Measurements from ENCODE around the gene HERC3. TPM values are rescaled to one million over a fixed set of nuclear protein-coding genes. Genes with fewer than 3 reads are reported as not detected.

HERC3 gene
- total RNA-seq, 1 donor from 2014 or later = 15.8 TPM

DNA sequence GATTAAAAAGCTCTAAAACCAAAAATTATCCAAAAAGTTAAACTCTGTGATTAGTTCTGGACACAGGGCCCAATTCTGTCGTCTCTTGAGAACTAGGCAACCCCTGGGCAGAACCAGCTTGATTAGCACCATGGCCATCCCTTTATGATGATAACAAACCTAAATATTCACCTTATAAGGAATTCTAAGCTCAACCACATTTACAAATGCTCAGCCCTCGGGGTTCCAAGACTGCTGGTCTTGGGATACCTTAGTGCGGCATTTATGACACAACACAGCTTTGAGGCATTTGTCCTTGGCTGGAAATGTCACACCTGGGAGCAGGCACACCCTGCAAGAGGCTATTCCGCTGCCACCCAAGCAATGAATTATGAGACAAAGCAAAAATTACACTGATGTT is 132.9 kb downstream of the HERC3 start:
- Mint-ChIP-seq H3K36me3 (peaks cover 50% of the 10 kb centered on the region), H3K4me3 (no peak overlapping the region), H3K27me3 (ENCODE audit: low read depth) (no peaks in the 10 kb centered on the region), H3K9me3 (no peaks in the 10 kb centered on the region), H3K4me1 (no peaks in the 10 kb centered on the region), H3K27ac (no peak overlapping the region)
- no peak for TF ChIP-seq CTCF (IDR thresholded peaks at IDR 0.05; ENCODE audit: unreplicated experiment)
- no peak for DNase-seq (ENCODE audit: low spot score in 2 of 2, unreplicated experiment in 2 of 2)

DNA sequence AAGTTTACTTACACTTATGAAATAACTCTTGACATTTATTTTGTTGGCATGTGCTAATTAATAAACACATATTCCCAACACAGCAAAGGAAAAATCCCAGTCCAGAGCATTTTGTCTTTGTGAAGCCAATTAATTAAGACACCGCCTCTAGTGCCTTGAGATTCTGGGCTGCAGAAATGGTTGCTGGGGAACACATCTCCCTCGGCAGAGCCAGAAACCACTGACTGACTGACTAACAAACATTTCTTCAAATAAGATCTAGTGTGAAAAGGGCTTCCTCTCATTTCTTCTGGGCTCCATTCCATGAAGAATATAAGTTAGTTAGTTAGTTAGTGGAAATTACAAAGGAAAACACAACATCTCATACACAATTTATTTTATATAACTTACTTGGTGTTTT is 133.7 kb downstream of the HERC3 start:
- no peak for TF ChIP-seq CTCF (IDR thresholded peaks at IDR 0.05; ENCODE audit: unreplicated experiment)
- Mint-ChIP-seq H3K4me1 (peaks cover 2% of the 10 kb centered on the region), H3K9me3 (no peaks in the 10 kb centered on the region), H3K4me3 (no peak overlapping the region), H3K36me3 (peaks cover 46% of the 10 kb centered on the region), H3K27me3 (ENCODE audit: low read depth) (no peaks in the 10 kb centered on the region), H3K27ac (no peak overlapping the region)
- no peak for DNase-seq (ENCODE audit: low spot score in 2 of 2, unreplicated experiment in 2 of 2)

DNA sequence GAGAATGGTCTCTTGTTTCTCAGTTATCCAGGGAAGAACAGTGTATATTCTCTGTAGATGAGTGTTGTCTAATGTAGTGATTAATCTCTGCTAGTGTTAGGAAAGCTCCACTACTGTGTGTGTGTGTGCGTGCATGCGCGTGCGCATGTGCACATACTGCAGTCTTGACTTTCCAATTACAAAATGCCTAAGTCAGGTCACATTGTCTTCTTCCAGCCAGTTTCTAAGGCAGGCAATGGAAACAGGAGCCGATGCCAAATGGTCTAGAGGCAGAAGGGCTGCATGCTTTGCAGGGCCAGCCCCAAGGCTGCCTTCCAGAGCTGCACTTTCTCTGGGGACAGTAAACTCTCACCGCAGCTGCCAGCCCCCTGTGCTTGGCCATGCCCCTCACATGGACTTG is 135.9 kb downstream of the HERC3 start:
- Mint-ChIP-seq H3K36me3 (peaks cover 36% of the 10 kb centered on the region), H3K4me3 (no peak overlapping the region), H3K27me3 (ENCODE audit: low read depth) (no peaks in the 10 kb centered on the region), H3K27ac (no peak overlapping the region), H3K4me1 (peaks cover 5% of the 10 kb centered on the region), H3K9me3 (no peaks in the 10 kb centered on the region)
- DNase-seq (ENCODE audit: low spot score in 2 of 2, unreplicated experiment in 2 of 2) = no peak
- no peak for TF ChIP-seq CTCF (IDR thresholded peaks at IDR 0.05; ENCODE audit: unreplicated experiment)

DNA sequence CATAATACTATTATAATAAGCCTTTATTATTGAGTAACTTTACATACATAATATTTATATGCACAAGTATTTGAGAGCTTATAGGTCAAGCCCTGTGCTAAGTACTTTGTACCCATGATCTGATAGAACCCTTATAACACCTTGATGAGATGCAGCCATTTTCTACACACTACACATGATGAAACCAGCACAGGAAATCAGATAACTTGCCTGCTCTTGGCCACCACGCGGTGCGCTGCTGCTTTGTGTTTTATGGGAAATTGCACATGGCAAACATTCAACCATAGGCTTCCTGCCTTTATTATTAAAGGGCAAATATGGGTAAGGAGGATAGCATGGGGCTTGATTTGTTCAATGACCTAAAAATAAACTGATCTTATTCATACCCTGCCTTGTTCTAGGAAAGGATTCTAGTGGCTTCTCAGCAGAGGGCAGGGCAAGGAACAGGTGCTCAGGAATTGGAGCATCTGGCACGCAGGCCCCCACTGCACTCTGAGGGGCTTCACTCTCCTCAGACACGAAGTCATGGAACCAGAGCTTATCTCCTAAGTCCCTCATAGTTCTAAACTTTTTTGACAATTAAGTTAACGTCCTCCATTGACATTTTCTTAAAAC is 137.0 kb downstream of the HERC3 start:
- no peak for DNase-seq (ENCODE audit: low spot score in 2 of 2, unreplicated experiment in 2 of 2)
- Mint-ChIP-seq H3K27me3 (ENCODE audit: low read depth) (no peaks in the 10 kb centered on the region), H3K4me1 (peaks cover 5% of the 10 kb centered on the region), H3K9me3 (no peaks in the 10 kb centered on the region), H3K36me3 (peaks cover 41% of the 10 kb centered on the region), H3K4me3 (no peak overlapping the region), H3K27ac (no peak overlapping the region)
- no peak for TF ChIP-seq CTCF (IDR thresholded peaks at IDR 0.05; ENCODE audit: unreplicated experiment)

DNA sequence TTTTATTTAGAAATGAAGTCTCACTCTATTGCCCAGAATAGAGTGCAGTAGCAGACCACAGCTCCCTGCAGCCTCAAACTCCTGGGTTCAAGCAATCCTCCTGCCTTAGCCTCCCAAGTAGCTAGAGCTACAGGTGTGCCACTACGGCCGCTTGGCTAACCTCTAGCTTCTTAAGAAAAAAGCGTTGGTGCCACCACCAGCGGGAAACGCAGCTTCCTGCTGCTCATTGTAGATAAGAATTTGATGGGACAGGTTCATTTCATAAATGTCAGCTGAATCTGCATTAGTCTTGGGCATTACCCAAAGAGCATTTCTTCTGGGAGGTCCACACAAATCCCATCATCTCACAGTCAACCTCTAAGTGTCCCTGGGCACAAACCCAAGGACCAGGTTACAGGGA is 138.5 kb downstream of the HERC3 start:
- DNase-seq (ENCODE audit: low spot score in 2 of 2, unreplicated experiment in 2 of 2) = no peak
- H3K36me3 Mint-ChIP-seq = peaks cover 42% of the 10 kb centered on the region
- no peak overlapping the region for H3K27ac Mint-ChIP-seq
- H3K4me3 Mint-ChIP-seq = no peak overlapping the region
- no peaks in the 10 kb centered on the region for H3K9me3 Mint-ChIP-seq
- no peaks in the 10 kb centered on the region for H3K27me3 Mint-ChIP-seq (ENCODE audit: low read depth)
- H3K4me1 Mint-ChIP-seq = peaks cover 5% of the 10 kb centered on the region
- TF ChIP-seq CTCF (IDR thresholded peaks at IDR 0.05; ENCODE audit: unreplicated experiment) = no peak

GRCh38 chr4:88731381-88731780 is 139.1 kb downstream of the HERC3 start:
- Mint-ChIP-seq H3K4me1 (peaks cover 9% of the 10 kb centered on the region), H3K27me3 (ENCODE audit: low read depth) (no peaks in the 10 kb centered on the region), H3K9me3 (no peaks in the 10 kb centered on the region), H3K4me3 (no peak overlapping the region), H3K36me3 (peaks cover 42% of the 10 kb centered on the region), H3K27ac (no peak overlapping the region)
- no peak for DNase-seq (ENCODE audit: low spot score in 2 of 2, unreplicated experiment in 2 of 2)
- TF ChIP-seq CTCF (IDR thresholded peaks at IDR 0.05; ENCODE audit: unreplicated experiment) = no peak
